Breast epithelium (tissue), 3 donors: ENCODE data around the gene NFIX.

Experiments used
- CTCF ChIP-seq, 3 donors: fragments of 450-650 bp; IDR thresholded peaks; one replicate each; pipeline ENCODE4 v1.5.1; 2016 to 2017; ENCODE audit warnings: antibody characterized with exemption in 3 of 3, mild to moderate bottlenecking in 3 of 3, moderate library complexity in 3 of 3
- POLR2A ChIP-seq: fragments of 450-650 bp; IDR thresholded peaks from one replicate; pipeline ENCODE4 v1.6.1; 2016; ENCODE audit warnings: antibody characterized with exemption, mild to moderate bottlenecking, moderate library complexity

GRCh38 chr19:13015361-13016223, 20.3 kb downstream of the NFIX start:
- TF ChIP-seq CTCF (IDR thresholded peaks at IDR 0.05), result no peak
- no peak for TF ChIP-seq POLR2A
